Measurements from ENCODE around the gene GNG8.
A peak's percentile ranks its signal among the peaks of the same experiment; 100 is the strongest.

The GNG8 gene

GRCh38 chr19:46618670-46619231 is 17.3 kb downstream of the GNG8 start:
- DNase-seq (ENCODE audit: low read depth), result no peak

DNA sequence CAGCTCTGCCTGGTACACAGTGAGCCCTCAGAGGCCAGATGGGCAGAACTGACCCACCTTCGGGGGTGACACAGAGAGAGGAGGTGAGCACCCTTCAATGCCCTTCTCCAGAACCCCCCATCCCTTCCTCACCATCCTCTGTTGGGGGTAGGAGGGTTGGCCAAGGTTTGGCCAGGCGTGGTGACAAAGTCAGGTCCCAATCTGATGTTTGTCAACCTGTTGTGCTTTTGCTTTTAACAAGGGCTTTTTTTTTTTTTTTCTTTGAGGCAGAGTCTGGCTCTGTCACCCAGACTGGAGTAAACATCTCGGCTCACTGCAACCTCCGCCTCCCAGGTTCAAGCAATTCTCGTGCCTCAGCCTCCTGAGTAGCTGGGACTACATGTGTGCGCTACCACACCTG is 18.4 kb downstream of the GNG8 start:
- no peak for DNase-seq (ENCODE audit: low read depth)

DNA sequence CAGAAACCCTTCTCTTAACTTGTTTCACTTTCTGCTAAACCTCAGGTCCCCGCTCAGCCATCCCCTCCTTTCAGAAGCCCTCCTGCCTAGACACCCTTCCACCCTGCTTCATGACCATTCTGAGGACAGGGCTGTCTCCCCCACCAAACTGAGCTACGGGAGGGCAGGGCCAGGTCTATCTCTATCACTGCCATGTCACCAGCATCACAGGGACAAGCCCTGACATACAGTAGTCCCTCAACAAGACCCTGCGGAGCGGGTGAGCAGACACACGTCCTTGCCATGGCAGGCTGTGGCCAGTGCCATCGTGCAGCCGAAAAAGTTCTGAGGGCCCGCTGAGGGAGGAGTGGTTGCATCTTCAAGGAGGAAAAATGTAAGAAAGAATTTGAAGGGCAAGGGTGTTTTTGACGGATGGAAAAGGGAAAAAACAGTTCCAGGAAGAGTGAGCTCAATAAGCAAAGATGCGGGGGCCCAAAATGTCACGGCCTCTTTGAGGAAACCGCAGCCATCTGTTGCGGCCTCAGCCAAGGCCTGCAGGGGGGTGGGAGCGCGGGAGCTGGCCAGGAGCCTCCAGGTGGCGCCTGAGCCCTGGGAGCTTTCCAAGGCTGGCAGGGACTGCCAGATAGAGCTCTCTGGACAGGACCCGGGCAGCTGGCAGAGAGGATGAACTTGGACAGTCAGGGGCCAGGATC is 19.2 kb downstream of the GNG8 start:
- no peak for DNase-seq (ENCODE audit: low read depth)

DNA sequence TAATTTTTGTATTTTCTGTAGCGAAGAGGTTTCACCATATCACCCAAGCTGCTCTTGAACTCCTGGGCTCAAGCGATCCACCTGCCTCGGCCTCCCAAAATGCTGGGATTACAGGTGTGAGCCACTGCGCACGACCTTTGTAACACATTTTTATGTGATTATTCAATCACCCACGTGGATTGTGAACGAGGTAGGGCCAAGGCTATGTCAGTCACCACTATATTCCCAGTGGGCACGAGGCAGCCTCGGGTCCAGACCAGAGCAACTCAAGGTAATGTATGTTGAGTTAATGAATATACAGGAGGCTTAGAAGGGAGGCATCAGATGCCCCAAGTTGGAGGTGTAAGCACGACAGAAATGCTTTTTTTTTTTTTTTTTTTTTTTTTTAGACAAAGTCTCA is 20.0 kb downstream of the GNG8 start:
- no peak for DNase-seq (ENCODE audit: low read depth)

- peak; percentile 71 for DNase-seq (ENCODE audit: low read depth)
Observed at GRCh38 chr19:46614114-46614722, 21.8 kb downstream of the GNG8 start.

DNA sequence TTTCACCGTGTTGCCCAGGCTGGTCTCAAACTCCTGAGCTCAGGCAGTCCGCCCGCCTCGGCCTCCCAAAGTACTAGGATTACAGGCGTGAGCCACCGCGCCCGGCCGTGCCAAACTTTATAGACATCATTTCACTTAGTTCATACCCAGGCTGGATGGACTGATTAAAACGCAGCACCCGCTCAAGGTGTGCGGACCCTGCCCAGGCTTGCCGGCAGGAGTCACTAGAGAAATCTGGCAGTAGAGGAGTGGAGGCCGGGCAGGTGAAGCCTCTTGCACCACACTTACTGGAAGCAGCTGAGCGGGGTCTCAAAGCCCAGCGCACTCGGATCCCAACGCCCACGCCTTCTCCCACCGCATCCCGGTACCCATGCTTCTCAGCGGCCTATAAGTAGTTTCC is 22.5 kb downstream of the GNG8 start:
- DNase-seq (ENCODE audit: low read depth), result no peak

GRCh38 chr19:46611776-46612175 is 24.2 kb downstream of the GNG8 start:
- no peak for DNase-seq (ENCODE audit: low read depth)

- DNase-seq (ENCODE audit: low read depth), result no peak
Observed at GRCh38 chr19:46610851-46611770, 24.9 kb downstream of the GNG8 start.

DNA sequence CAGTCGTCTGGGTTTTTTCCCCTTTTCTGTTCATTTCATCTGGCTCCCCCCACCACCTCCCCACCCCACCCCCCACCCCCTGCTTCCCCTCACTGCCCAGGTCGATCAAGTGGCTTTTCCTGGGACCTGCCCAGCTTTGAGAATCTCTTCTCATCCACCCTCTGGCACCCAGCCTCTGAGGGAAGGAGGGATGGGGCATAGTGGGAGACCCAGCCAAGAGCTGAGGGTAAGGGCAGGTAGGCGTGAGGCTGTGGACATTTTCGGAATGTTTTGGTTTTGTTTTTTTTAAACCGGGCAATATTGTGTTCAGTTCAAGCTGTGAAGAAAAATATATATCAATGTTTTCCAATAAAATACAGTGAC is 25.6 kb downstream of the GNG8 start:
- DNase-seq (ENCODE audit: low read depth), result no peak

DNA sequence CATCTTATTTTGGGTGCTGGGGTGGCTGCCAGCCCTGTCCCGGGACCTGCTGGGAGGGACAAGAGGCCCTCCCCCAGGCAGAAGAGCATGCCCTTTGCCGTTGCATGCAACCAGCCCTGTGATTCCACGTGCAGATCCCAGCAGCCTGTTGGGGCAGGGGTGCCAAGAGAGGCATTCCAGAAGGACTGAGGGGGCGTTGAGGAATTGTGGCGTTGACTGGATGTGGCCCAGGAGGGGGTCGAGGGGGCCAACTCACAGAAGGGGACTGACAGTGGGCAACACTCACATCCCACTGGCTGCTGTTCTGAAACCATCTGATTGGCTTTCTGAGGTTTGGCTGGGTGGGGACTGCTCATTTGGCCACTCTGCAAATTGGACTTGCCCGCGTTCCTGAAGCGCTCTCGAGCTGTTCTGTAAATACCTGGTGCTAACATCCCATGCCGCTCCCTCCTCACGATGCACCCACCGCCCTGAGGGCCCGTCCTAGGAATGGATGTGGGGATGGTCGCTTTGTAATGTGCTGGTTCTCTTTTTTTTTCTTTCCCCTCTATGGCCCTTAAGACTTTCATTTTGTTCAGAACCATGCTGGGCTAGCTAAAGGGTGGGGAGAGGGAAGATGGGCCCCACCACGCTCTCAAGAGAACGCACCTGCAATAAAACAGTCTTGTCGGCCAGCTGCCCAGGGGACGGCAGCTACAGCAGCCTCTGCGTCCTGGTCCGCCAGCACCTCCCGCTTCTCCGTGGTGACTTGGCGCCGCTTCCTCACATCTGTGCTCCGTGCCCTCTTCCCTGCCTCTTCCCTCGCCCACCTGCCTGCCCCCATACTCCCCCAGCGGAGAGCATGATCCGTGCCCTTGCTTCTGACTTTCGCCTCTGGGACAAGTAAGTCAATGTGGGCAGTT is 26.2 kb downstream of the GNG8 start:
- DNase-seq (ENCODE audit: low read depth), result no peak

DNA sequence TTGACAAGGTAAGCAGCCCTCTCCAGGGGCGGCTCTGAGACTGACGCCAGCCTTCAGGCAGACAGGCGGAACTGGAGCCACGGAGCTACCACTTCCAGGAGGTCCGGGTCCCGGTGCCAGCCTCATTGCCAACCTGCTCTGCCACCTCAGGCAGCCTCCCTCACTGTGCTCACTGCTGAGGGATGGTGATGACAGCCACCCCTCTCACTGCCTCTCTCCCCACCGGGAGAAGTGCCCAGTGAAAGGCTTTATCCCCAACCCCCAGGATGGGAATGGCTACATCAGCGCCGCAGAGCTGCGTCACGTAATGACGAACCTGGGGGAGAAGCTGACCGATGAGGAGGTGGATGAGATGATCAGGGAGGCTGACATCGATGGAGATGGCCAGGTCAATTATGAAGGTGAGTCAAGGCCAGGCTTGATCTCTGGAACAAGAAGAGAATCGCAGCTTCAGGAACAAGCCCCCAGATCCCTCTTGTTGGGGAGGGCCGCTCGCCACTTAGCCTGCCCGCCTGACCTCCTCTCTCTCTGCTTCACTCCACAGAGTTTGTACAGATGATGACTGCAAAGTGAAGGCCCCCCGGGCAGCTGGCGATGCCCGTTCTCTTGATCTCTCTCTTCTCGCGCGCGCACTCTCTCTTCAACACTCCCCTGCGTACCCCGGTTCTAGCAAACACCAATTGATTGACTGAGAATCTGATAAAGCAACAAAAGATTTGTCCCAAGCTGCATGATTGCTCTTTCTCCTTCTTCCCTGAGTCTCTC is 27.2 kb downstream of the GNG8 start:
- no peak for DNase-seq (ENCODE audit: low read depth)

DNA sequence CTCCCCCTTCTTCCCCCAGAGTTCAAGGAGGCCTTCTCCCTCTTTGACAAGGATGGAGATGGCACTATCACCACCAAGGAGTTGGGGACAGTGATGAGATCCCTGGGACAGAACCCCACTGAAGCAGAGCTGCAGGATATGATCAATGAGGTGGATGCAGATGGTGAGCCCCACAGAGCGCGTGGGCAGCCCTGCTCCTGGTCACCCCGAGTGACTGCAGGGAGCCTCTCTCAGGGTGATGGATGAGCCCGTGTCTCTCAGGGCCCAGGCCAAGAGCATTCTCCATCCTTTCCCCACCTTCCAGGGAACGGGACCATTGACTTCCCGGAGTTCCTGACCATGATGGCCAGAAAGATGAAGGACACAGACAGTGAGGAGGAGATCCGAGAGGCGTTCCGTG is 27.8 kb downstream of the GNG8 start:
- DNase-seq (ENCODE audit: low read depth), result no peak

DNA sequence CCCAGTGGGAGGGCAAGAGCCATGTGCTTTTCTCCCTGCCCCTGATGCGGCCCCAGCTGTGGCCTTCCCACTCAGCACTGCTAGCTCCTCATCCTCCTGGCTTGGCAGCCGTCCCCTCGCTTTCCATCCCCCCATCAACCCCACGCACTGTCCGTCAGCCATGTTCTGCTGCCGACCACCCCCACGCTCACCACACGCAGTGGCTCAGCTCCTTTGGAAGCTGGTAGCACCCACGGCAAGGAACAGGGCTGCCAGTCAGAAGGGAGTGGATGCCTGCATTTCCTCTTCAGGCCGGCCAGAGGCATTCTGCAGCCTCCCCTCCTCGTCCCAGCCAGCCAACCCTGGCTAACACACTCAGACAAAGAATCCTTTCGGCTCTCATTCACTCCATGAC is 28.6 kb downstream of the GNG8 start:
- no peak for DNase-seq (ENCODE audit: low read depth)

GRCh38 chr19:46606681-46607447 is 29.1 kb downstream of the GNG8 start:
- no peak for DNase-seq (ENCODE audit: low read depth)

DNA sequence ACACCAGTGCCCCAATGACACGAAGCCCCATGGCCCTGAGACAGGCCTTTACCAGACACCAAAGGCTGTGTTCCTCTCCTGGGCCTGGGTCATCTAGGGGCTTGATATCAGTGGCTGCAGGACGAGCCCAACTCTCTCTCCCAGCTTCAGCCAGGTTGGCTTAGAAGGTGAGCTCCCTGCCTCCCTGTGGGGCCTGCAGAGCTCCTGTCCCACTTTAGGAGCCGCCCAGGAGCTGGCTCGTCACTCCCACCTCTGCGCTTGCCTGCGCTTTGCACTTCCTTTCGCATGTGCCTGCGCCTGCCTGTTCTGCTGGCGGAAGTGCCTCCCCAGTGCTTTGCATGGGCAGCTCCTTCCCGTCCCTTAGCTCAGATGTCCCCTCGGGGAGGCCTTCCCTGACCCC is 30.0 kb downstream of the GNG8 start:
- no peak for DNase-seq (ENCODE audit: low read depth)

DNA sequence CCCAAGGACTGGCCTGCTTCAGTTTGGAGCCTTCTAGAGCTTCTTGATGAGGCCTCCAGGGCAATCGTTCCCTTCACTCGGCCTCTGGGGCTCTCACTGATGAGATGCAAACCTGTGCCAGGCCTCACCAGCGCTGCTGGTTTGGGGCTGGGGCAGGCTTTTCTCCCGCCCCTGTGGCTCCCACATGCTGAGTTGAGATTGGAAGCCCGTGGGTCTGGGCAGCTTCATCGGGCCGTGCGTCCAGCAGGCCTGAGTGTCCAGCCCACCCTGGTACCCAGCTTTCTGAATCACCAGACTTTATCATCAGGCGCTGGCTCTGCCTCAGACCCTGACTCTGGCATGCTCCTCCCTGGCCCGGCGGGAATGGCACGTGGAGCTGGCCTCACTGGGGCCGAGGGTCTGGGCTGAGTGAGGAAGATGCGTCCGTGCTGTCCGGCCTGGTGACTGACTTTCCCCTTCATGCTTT is 30.6 kb downstream of the GNG8 start:
- no peak for DNase-seq (ENCODE audit: low read depth)

- no peak for DNase-seq (ENCODE audit: low read depth)
Observed at GRCh38 chr19:46604781-46605355, 31.1 kb downstream of the GNG8 start.

- no peak for DNase-seq (ENCODE audit: low read depth)
Observed at GRCh38 chr19:46603752-46604231, 32.2 kb downstream of the GNG8 start.

- DNase-seq (ENCODE audit: low read depth), result no peak
Observed at GRCh38 chr19:46603195-46603637, 32.8 kb downstream of the GNG8 start.
